Peyer's patch (tissue), 4 donors: ENCODE results near the gene IFNA21.

Experiments used
- POLR2A ChIP-seq, 2 donors: fragments of 450-650 bp; IDR thresholded peaks; one replicate each; pipeline ENCODE4 v1.5.1; 2017; ENCODE audit warnings: antibody characterized with exemption in 2 of 2, mild to moderate bottlenecking in 2 of 2, moderate library complexity in 2 of 2
- TF ChIP-seq, protein P1 (sequence below), 6 experiments: fragments of 450-650 bp in 4 of 6; fragments of 200-600 bp in 2 of 6; sonication (generic) in 1 of 6; IDR thresholded peaks; one replicate each; pipeline ENCODE4 v1.5.1; 2017 to 2019; ENCODE audit warnings: antibody characterized with exemption in 6 of 6, mild to moderate bottlenecking in 3 of 6, moderate library complexity in 1 of 6

DNA sequence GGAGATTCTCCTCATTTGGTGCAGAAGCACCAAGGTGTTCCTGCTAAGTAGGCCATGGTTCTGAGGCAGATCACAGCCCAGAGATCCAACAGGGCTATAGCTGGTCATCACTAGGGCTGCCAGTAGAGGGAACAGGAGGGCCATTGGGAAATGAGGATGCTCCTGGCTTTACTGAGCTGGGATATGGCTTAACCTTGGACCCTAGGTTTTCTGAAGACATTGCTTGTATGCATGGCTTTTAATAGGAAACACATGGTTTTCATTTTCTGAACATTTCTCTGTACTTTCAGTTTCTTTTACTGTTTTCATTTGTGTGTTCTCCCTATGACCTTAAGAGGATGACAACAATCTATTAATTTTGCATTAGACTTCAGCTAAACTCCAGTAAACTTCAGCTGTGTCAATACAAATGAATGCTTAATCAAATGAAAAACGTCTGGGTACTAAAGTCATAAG, 25.0 kb downstream of the IFNA21 start, which contains the start of gene IFNW1:
- TF ChIP-seq, protein P1, sequence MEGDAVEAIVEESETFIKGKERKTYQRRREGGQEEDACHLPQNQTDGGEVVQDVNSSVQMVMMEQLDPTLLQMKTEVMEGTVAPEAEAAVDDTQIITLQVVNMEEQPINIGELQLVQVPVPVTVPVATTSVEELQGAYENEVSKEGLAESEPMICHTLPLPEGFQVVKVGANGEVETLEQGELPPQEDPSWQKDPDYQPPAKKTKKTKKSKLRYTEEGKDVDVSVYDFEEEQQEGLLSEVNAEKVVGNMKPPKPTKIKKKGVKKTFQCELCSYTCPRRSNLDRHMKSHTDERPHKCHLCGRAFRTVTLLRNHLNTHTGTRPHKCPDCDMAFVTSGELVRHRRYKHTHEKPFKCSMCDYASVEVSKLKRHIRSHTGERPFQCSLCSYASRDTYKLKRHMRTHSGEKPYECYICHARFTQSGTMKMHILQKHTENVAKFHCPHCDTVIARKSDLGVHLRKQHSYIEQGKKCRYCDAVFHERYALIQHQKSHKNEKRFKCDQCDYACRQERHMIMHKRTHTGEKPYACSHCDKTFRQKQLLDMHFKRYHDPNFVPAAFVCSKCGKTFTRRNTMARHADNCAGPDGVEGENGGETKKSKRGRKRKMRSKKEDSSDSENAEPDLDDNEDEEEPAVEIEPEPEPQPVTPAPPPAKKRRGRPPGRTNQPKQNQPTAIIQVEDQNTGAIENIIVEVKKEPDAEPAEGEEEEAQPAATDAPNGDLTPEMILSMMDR (IDR thresholded peaks at IDR 0.05), result no peak
- TF ChIP-seq POLR2A (IDR thresholded peaks at IDR 0.05), result no peak
